Smooth muscle cell (in vitro differentiated cells): ENCODE results near the gene GPSM1. TPM values are rescaled to one million over a fixed set of nuclear protein-coding genes. Genes with fewer than 3 reads are reported as not detected.

Experiments
- DNase-seq: peaks from one replicate; lab custom pipeline; 2025; ENCODE audit not compliant: unreplicated experiment; lab: John Stamatoyannopoulos, UW
- H2AFZ ChIP-seq: fragments of 200-600 bp; sonication (generic); 2 replicates; pipeline ENCODE4 v1.6.0; 2016; ENCODE audit warnings: antibody characterized with exemption, low read depth, mild to moderate bottlenecking
- H3F3A ChIP-seq: fragments of 200-600 bp; sonication (generic); 2 replicates; pipeline ENCODE4 v1.6.0; 2017; ENCODE audit warnings: antibody characterized with exemption, low read depth
- H3K27ac ChIP-seq: fragments of 200-600 bp; sonication (generic); 2 replicates; pipeline ENCODE4 v1.5.1; 2016; ENCODE audit warnings: low read depth, mild to moderate bottlenecking
- H3K27me3 ChIP-seq: fragments of 200-600 bp; sonication (generic); 2 replicates; pipeline ENCODE4 v1.6.1; 2016; ENCODE audit warnings: low read depth, mild to moderate bottlenecking
- H3K36me3 ChIP-seq: fragments of 200-600 bp; sonication (generic); 2 replicates; pipeline ENCODE4 v1.5.1; 2016; ENCODE audit warnings: low read depth
- H3K4me1 ChIP-seq: fragments of 200-600 bp; sonication (generic); 2 replicates; pipeline ENCODE4 v1.5.1; 2016; ENCODE audit warnings: low read depth
- H3K4me2 ChIP-seq: fragments of 200-600 bp; sonication (generic); 2 replicates; pipeline ENCODE4 v1.6.0; 2016; ENCODE audit warnings: mild to moderate bottlenecking
- H3K4me3 ChIP-seq: fragments of 200-600 bp; sonication (generic); 2 replicates; pipeline ENCODE4 v1.5.1; 2016; ENCODE audit warnings: mild to moderate bottlenecking
- H3K79me2 ChIP-seq: fragments of 200-600 bp; sonication (generic); 2 replicates; pipeline ENCODE4 v1.6.0; 2016; ENCODE audit warnings: low read depth, mild to moderate bottlenecking
- H3K9ac ChIP-seq: fragments of 200-600 bp; sonication (generic); 2 replicates; pipeline ENCODE4 v1.6.0; 2016; ENCODE audit warnings: low read depth
- H3K9me3 ChIP-seq: fragments of 200-600 bp; sonication (generic); replicated peaks from 2 replicates; pipeline ENCODE4 v1.5.1; 2016; ENCODE audit warnings: low read depth
- H4K20me1 ChIP-seq: fragments of 200-600 bp; sonication (generic); 2 replicates; pipeline ENCODE4 v1.6.0; 2016; ENCODE audit warnings: low read depth
- CTCF ChIP-seq: fragments of 200-600 bp; sonication (generic); IDR thresholded peaks from 2 replicates; pipeline ENCODE4 v1.5.1; 2017; ENCODE audit warnings: borderline replicate concordance, mild to moderate bottlenecking, antibody characterized with exemption; ENCODE audit not compliant: insufficient read depth, poor library complexity, severe bottlenecking
- WGBS: methylation state at CpG from one replicate; pipeline ENCODE4 v1.1.7; 2016; ENCODE audit warnings: low lambda C conversion rate; 5-methylcytosine and 5-hydroxymethylcytosine counted together
- polyA plus RNA-seq: library from polyadenylated mRNA; unstranded; fragments of >200 nt; fragmentation: Nextera tagmentation; extraction: Ambion mirVana; gene quantifications from 2 replicates; pipeline ENCODE4 v1.2.1, GENCODE V29; 2016
- total RNA-seq: library from RNA; depleted of rRNA; stranded (reverse); fragments of >200 nt; gene quantifications from 2 replicates; pipeline ENCODE4 v1.2.3, GENCODE V29; 2014

Gene GPSM1
- total and polyA plus RNA-seq, 2 experiments from 2014 or later: 21.1 to 45.9 TPM

DNA sequence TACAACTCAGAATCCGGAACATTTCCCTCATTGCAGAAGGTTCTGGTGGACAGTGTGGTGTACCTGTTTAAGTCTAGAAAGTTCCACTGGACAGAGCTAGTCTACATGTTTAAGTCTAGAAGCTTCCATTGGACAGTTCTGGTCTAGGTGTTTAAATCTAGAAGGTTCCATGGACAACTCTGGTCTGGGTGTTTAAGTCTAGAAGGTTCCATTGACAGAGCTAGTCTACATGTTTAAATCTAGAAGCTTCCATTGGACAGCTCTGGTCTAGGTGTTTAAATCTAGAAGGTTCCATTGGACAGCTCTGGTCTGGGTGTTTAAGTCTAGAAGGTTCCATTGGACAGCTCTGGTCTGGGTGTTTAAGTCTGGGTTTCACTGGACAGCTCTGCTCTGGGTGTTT lies 48.4 kb upstream of the GPSM1 start:
- Histone ChIP-seq H3K9ac (no peak overlapping the region), H2AFZ (no peak overlapping the region), H3K36me3 (no peaks in the 10 kb centered on the region), H3K4me1 (peaks cover 3% of the 10 kb centered on the region), H3K4me2 (no peak overlapping the region), H3K9me3 (no peaks in the 10 kb centered on the region), H3K27me3 (peaks cover 16% of the 10 kb centered on the region), H4K20me1 (no peaks in the 10 kb centered on the region), H3K4me3 (no peak overlapping the region), H3K27ac (no peak overlapping the region), H3F3A (no peaks in the 10 kb centered on the region), H3K79me2 (no peaks in the 10 kb centered on the region)
- DNase-seq: no peak
- TF ChIP-seq CTCF: no peak
- 96% methylated on average over 1 of the region's 1 CpG for WGBS

DNA sequence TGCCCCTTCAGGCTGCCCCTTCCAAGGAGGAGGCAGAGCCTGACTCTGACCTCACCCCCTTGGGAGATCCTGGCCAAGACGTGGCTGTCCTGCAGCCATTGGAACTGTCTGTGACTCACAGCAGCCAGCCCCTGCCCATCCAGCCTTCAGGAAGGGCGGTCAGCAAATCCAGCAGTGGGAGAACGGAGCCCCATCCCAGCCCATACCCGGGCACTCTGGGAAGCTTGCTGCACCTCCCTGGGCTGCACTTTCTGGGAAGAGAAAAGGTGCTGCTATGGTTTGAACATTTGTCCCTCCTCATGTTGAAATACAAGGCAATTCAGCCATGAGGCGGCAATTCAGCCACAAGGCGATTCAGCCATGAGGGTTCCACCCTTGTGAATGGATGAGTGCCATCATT lies 47.9 kb upstream of the GPSM1 start:
- no peak overlapping the region for H3K4me2 ChIP-seq
- H3K36me3 ChIP-seq: no peaks in the 10 kb centered on the region
- peaks cover 3% of the 10 kb centered on the region for H3K4me1 ChIP-seq
- no peak for TF ChIP-seq CTCF
- H3K27ac ChIP-seq: no peak overlapping the region
- no peak overlapping the region for H3K4me3 ChIP-seq
- no peaks in the 10 kb centered on the region for H3F3A ChIP-seq
- H3K9ac ChIP-seq: no peak overlapping the region
- WGBS: 89% methylated on average over 6 of the region's 6 CpGs
- H2AFZ ChIP-seq: no peak overlapping the region
- H3K79me2 ChIP-seq: no peaks in the 10 kb centered on the region
- no peaks in the 10 kb centered on the region for H3K9me3 ChIP-seq
- no peak for DNase-seq
- H3K27me3 ChIP-seq: peaks cover 16% of the 10 kb centered on the region
- H4K20me1 ChIP-seq: no peaks in the 10 kb centered on the region

GRCh38 chr9:136280535-136281315 lies 46.6 kb upstream of the GPSM1 start:
- H3K9ac ChIP-seq: no peak overlapping the region
- H3K4me2 ChIP-seq: no peak overlapping the region
- H2AFZ ChIP-seq: no peak overlapping the region
- H3K27ac ChIP-seq: no peak overlapping the region
- no peaks in the 10 kb centered on the region for H3K36me3 ChIP-seq
- TF ChIP-seq CTCF: no peak
- H3K79me2 ChIP-seq: no peaks in the 10 kb centered on the region
- H3K4me3 ChIP-seq: no peak overlapping the region
- no peaks in the 10 kb centered on the region for H4K20me1 ChIP-seq
- DNase-seq: no peak
- WGBS: 91% methylated on average over 16 of the region's 16 CpGs
- H3K9me3 ChIP-seq: no peaks in the 10 kb centered on the region
- peaks cover 13% of the 10 kb centered on the region for H3K27me3 ChIP-seq
- H3F3A ChIP-seq: no peaks in the 10 kb centered on the region
- H3K4me1 ChIP-seq: peaks cover 3% of the 10 kb centered on the region
